LNCAP (cell line): Measurements from ENCODE around the gene SAXO2.

Experiments
- TF ChIP-seq, protein P1 (sequence below): fragments of 450-650 bp; IDR thresholded peaks from 2 replicates; pipeline ENCODE4 v1.5.1; 2017; ENCODE audit warnings: mild to moderate bottlenecking

The SAXO2 gene

DNA sequence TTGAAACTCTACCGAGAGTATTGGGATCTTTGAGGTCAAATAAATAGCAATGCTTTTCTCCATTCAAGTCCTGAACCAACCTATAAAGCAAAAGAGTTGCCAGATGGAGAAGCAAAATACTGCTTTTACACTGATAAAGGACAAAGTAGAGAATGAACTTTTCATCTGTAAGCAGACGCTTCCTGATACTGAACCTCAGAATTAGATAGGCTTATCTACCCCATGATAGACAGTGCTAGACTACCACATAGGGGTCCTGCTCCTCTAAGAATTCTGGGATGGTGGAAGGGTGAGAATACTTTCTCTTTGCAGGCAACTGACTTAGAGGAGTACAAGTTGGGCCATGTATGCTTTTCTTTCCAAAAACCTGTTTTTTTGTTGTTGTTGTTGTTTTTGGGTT, 9.5 kb downstream of the SAXO2 start:
- TF ChIP-seq, protein P1, sequence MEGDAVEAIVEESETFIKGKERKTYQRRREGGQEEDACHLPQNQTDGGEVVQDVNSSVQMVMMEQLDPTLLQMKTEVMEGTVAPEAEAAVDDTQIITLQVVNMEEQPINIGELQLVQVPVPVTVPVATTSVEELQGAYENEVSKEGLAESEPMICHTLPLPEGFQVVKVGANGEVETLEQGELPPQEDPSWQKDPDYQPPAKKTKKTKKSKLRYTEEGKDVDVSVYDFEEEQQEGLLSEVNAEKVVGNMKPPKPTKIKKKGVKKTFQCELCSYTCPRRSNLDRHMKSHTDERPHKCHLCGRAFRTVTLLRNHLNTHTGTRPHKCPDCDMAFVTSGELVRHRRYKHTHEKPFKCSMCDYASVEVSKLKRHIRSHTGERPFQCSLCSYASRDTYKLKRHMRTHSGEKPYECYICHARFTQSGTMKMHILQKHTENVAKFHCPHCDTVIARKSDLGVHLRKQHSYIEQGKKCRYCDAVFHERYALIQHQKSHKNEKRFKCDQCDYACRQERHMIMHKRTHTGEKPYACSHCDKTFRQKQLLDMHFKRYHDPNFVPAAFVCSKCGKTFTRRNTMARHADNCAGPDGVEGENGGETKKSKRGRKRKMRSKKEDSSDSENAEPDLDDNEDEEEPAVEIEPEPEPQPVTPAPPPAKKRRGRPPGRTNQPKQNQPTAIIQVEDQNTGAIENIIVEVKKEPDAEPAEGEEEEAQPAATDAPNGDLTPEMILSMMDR, result no peak

DNA sequence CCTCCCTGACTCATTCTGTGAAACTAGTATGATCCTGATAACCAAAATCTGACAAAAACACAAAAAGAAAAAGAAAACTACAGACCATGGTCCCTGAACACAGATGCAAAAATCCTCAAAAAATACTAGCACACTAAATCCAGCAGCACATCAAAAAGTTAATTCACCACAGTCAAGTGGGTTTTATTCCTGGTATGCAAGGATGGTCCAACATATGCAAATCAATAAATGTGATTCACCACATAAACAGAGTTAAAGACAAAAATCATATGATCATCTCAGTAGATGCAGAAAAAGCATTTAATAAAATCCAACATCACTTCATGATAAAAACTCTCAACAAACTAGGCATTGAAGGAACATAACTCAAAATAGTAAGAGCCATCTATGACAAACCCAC, 12.8 kb downstream of the SAXO2 start:
- TF ChIP-seq, protein P1, result no peak

DNA sequence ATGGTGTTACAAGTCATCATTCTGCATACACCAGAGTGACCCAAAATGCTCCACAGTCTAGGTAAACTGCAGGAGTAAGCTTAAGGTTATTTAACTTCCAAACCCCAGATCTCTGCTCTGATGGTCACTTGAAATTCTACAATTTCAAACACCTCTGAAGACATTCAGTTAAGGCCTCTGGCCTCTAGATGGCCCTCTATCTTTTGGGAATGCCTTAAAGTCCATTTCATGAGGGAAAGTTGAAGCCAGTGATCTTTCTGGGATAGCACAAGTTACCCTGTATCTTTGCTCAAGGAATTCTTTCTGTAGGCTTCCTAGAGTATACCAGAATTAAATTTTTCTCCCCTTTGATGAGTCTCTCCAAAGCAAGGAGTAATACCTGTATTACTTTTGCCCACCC, 18.7 kb downstream of the SAXO2 start:
- TF ChIP-seq, protein P1, result peak; percentile 40; the same call in 1 of the 2 replicates

DNA sequence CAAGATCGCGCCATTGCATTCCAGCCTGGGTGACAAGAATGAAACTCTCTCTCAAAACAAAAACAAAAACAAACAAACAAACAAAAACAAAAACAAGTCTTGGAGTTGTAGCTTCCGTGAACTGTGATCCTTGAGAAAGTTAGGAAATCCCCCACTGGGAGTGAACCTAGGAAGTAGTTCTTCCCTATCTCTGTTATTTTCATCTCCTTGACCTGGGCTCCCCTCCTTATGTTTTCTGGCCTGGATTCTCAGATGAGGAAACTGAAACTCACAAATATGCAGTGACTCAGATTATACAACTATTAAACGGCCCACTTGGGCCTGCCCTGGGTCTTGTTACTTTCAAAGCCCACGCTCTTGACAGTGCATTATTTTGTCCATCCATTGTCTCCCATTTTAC, 29.7 kb downstream of the SAXO2 start:
- TF ChIP-seq, protein P1, result no peak

DNA sequence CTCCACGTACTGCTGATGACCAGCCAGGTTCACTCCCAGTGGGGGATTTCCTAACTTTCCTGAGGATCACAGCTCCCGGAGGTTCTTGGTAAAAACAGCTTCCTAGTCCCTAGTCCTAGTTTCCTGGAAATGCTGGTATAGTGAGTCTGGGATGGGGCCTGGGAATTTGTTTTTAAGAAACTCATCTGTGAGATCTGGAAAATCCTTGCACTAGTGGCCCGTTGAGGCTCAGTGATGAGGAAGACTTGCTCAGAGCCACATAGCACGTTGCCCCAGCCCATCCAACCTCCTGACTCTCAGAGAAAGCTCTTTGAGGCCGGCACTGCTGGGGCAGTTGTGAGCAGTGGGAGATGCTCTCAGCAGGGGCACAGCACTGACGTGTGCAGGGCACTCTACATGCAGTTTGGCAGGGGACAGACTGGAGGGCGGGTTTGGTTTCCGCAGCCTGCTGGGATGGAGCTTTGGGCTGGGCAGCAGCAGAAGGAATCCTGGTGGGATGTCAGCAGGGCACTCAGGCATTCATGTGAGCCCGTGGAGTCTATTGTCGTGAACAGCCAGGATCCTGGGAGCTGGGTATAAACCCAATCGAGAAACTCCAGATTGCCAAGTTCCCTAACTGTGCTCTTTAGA, 31.6 kb downstream of the SAXO2 start:
- TF ChIP-seq, protein P1, result no peak

DNA sequence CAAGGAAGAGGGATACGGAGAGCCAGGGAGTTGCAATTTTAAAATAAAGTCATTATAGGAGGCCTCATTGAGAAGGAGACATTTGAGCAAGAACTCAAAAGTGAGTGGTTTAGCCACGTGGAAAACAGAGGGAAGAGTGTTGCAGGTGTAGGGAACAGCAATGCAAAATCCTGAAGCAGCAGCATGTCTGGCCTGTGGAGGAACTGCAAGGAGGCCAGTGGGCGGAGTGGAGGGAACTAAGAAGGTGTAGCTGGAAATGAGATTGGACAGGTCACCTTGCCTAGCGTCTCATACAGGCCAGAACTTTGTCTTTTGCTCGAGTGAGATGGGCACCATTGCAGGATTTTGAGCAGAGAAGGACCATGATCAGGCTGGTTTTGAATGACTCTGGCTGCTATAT, 34.9 kb downstream of the SAXO2 start:
- TF ChIP-seq, protein P1, result no peak

DNA sequence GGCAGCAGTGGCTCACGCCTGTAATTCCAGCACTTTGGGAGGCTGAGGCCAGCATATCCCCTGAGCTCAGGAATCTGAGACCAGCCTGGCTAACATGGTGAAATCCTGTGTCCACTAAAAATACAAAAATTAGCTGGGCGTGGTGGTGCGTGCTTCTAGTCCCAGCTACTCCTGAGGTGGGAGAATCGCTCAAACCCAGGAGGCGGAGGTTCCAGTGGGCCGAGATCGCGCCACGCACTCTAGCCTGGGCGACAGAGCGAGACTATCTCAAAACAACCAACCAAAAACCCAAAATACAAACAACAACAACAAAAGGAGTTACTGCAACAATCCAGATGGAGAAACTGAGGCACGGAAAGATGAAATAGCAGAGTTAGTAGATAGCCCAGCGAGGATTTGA, 35.4 kb downstream of the SAXO2 start:
- TF ChIP-seq, protein P1, result no peak

DNA sequence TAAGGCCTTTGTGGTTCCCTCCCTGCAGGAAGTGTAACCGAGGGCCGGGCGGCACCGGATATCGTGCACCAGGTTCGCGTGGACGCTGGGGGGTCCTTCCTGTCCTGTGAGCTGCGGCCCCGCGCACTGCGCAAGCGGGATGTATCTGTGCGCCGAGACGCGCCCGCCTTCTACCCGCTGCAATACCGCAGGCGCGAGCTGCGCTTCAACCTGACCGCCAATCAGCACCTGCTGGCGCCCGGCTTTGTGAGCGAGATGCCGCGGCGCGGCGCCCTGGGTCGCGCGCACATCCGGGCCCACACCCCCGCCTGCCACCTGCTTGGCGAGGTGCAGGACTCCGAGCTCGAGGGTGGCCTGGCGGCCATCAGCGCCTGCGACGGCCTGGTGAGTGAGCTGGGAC, 35.9 kb downstream of the SAXO2 start:
- TF ChIP-seq, protein P1, result no peak
